Astrocyte of the spinal cord (primary cell): ENCODE measurements around the gene COMMD8.

Source experiments
- DNase-seq: peaks from one replicate; pipeline ENCODE4 v3.0.0; 2011; ENCODE audit warnings: low read depth, low spot score
- H3K4me3 ChIP-seq: 2 replicates; pipeline ENCODE4 v1.5.1; 2011; ENCODE audit warnings: low read depth, mild to moderate bottlenecking, low read length, moderate library complexity
- CTCF ChIP-seq: IDR thresholded peaks from 2 replicates; pipeline ENCODE4 v1.5.1; 2012; ENCODE audit warnings: low read depth, mild to moderate bottlenecking, low read length, inconsistent platforms
- in situ Hi-C: cut with HindIII; loops from 2 replicates; pipeline ENCODE4 v1.10.0; 2017; ENCODE audit warnings: low sequenced_read_pairs

Gene COMMD8

GRCh38 chr4:47463235-47463956 is at the start of gene COMMD8:
Gene COMMD8, minus strand, starts transcription at chr4:47463702. Its CDS starts 51 bp downstream, at chr4:47463651.
- in situ Hi-C loops = no loop called here
- H3K4me3 ChIP-seq = peak within 1 kb of the TSS; percentile 82
- peak; percentile 36 for TF ChIP-seq CTCF
- peak; percentile 97 for DNase-seq

DNA sequence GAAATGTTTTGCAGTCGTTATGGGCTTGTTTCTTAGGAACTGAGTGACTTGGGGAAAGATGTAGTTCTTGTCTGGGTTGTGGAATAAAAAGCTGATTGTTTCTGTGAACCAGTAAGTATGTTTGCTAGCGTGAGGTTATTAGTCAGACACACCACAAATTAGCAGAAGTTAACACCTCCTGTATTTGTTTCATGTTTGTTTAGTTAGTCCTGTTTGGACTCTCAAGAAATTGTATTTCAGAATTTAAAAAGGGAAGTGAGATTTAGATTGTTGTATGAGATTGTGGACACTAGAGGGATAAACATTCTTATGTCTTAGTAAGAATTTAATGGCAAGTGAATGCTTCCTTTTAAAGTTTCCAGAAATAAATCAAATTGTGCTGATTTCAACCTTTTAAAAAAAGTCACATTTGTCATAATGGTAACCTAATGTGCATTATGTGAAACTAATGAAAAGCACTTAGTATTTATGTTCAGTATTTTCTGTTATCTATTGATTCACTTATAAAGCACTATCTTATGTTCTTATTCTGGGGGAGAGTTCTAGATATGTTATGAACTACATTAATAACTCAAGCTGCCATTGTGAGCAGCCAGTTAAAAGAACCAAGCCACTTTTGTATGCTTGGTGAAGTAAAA is 47.1 kb upstream of the COMMD8 start:
- TF ChIP-seq CTCF = peak; percentile 34
- no peak overlapping the region for H3K4me3 ChIP-seq
- DNase-seq = peak; percentile 57
- in situ Hi-C loops = no loop called here

DNA sequence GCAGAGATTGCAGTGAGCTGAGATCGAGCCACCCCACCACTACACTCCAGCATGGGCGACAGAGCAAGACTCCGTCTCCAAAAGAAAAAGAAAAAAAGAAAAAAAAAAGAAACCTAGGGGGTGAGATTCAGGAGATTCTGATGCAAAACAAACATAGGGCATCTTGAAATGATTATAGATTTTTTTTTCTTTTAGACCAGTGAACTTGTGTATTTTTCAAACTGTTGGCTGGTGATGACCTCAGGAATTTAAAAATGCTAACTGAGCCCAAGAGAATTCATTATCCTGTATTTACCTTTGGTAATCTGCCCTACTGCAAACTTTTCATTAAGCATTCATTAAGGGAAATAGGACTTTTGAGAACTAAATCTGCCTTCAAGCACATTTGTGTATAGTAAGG is 42.2 kb upstream of the COMMD8 start:
- no peak overlapping the region for H3K4me3 ChIP-seq
- DNase-seq = no peak
- in situ Hi-C loops = no loop called here
- TF ChIP-seq CTCF = no peak

DNA sequence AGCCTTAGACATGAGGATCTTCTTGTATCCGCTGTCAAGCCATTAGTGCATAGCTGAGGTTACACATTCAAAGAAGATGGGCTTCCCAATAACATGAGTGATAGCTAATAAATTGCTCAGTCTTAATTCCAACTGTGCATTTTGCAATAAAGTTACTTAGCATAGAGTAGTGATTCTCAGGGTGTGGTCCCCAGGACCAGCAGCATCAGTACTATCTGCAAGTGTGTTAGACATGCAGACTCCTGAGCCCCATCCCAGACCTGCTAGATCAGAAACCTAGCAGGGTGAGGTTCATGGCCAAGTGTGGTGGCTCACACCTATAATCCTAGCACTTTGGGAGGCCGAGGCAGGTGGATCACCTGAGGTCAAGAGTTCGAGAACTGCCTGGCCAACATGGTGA is 41.6 kb upstream of the COMMD8 start:
- no peak for TF ChIP-seq CTCF
- no peak for DNase-seq
- H3K4me3 ChIP-seq = no peak overlapping the region
- in situ Hi-C loops = no loop called here

- no peak for TF ChIP-seq CTCF
- in situ Hi-C loops = no loop called here
- H3K4me3 ChIP-seq = no peak overlapping the region
- no peak for DNase-seq
Measured at GRCh38 chr4:47500776-47501175, 37.3 kb upstream of the COMMD8 start.

DNA sequence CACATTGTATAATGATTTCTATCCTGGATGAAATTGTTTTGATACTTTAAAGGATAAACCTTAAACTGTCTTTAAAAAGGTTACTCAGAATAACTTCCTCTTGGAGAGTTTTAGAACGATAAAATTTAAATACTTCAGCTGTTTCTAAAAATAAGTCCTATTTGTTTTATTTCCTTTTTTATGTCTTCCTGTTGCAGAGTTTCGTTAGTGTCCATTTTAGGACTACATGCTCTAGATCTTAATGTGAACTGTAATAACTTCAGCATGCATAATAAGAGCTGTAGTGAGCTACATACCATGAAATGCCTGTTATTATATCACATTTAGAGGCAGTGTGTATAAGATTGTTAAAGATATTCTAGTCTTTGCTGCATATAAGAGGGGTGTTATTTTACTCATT is 36.2 kb upstream of the COMMD8 start:
- in situ Hi-C loops = no loop called here
- no peak overlapping the region for H3K4me3 ChIP-seq
- no peak for DNase-seq
- no peak for TF ChIP-seq CTCF
